DOHH2 (cell line): ENCODE measurements around the gene INPP5F.

Source experiments
- EZH2phosphoT487 ChIP-seq: fragments of 200-600 bp; sonication (generic); IDR thresholded peaks from 2 replicates; pipeline ENCODE4 v1.6.1; 2017; ENCODE audit warnings: borderline replicate concordance, mild to moderate bottlenecking, antibody characterized with exemption, low read length, moderate library complexity, mixed read lengths
- TF ChIP-seq, protein P1 (sequence below): fragments of 200-600 bp; sonication (generic); IDR thresholded peaks from one replicate; pipeline ENCODE4 v1.5.1; 2014; ENCODE audit warnings: antibody characterized with exemption, mild to moderate bottlenecking, low read depth, low read length; ENCODE audit not compliant: poor library complexity, severe bottlenecking

GRCh38 chr10:119845656-119846055, 119.8 kb downstream of the INPP5F start:
- TF ChIP-seq, protein P1, sequence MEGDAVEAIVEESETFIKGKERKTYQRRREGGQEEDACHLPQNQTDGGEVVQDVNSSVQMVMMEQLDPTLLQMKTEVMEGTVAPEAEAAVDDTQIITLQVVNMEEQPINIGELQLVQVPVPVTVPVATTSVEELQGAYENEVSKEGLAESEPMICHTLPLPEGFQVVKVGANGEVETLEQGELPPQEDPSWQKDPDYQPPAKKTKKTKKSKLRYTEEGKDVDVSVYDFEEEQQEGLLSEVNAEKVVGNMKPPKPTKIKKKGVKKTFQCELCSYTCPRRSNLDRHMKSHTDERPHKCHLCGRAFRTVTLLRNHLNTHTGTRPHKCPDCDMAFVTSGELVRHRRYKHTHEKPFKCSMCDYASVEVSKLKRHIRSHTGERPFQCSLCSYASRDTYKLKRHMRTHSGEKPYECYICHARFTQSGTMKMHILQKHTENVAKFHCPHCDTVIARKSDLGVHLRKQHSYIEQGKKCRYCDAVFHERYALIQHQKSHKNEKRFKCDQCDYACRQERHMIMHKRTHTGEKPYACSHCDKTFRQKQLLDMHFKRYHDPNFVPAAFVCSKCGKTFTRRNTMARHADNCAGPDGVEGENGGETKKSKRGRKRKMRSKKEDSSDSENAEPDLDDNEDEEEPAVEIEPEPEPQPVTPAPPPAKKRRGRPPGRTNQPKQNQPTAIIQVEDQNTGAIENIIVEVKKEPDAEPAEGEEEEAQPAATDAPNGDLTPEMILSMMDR, result no peak
- no peak for TF ChIP-seq EZH2phosphoT487
